Measurements from ENCODE around the gene ELAVL3.
"Not testable (repeated sequence)": the region's sequence is repeated elsewhere in the genome, so short reads cannot be mapped to it uniquely, and the experiment has no call there.

The ELAVL3 gene

GRCh38 chr19:11486661-11487503, 6.0 kb upstream of the ELAVL3 start:
- no peak for DNase-seq

GRCh38 chr19:11485245-11485837, 4.5 kb upstream of the ELAVL3 start:
- no peak for DNase-seq

DNA sequence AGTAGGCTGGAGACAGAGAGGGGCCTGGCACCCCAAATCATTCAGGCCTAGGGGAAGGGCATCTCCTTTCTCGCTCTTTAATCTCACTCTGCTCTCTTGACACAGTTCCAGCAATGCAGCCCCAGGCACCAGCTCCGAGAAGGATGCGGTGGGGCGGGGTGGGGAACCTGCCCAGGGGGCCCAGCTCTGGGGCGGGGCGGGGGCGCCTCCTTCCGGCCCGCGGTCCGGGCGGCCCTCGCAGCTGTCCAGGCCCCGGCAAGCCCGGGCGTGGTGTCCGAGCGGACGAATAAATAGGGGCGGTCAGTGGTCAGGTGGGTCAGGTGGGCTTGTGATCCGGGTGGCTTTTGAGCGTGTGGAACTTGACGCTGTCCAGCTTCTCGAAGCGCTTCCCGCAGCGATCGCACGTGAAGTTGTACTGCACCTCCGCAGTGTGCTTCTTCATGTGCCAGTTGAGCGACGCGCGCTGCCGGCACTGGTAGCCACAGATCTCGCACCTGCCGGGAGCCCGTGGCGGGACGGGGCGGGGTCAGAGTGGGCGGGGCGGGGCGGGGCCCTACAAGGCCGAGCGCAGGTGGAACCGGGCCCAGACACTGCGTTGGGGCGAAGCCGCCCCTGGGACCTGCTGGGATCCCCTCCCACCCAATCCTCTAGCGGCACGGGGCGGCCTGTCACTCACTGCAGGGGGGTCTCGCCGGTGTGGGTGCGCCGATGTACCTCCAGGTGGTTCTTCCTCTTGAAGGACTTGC, 2.7 kb upstream of the ELAVL3 start:
- DNase-seq: no peak

DNA sequence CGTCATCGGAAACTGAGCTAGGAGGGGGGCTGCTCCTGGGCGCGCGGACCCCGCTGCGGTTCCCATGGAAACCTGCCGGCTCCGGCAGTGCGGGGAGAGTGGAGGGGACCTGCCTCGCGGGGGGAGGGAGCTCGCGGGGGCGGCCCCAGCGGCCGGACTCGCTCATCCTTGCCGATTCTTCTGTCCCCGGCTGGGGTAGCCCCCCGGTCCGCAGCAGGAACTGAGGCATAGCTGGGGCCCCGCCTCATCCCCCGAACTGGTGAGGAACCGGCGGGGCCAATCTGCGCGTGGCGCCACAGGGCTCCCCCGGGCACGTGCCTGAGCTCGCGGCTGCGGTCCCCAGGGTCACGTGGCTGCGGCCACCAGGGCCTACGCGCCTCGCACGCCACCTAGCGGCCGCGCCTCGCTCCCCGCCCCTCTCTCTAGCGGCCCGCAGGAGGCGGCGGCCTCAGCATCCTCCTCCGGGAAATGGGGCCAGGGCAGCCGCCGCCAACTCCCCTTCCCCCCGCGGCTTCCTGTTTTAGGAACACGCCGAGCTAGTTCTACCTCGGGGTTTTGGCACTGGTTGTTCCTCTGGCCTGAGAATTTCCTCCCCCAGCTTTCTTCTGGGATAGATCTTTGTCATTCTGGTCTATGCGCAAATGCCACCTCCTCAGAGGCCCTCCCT, 1.7 kb upstream of the ELAVL3 start:
- peak; percentile 12 for DNase-seq

- DNase-seq: no peak
Measured at GRCh38 chr19:11481534-11482383, 913 bp upstream of the ELAVL3 start.

DNA sequence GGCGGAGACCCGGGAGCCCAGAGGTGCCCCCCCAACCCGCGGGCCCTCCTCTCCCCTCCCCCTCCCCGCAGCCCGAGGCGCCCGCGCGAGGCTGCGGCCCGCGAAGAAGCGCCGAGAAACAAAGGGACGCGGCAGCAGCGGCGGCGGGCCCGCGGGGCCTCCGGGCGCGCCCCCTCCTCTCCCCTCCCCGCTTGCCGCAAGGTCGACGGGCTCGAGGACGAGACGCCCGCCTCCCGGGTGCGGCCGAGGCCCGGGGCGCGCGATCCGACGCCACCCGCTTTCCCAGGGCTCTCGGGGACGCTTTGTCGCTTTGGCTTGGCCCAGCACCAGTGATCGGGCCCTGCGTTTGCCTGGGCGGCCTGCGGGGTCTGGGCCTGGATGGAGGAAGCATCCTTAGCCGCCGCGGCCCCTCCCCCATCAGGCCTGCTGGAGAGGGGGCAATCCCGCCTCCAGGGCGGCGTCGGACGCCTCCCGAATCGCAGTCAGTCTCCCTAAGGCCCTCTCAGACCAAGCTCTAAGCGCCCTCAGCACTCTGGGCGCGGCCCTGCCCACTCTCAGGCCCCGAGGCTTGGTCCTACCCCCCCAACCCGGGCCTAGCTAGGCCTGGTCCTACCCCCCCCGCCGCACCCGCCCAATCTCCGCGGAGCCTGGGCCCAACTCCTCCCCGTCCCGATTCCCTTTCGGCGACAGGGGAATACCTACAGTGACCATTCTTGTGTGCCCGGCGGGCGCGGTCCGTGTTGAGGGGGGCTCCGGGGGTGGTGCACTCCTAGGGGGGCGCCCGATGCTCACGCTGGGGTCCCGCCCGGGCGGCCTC, 740 bp downstream of the ELAVL3 start:
- DNase-seq: no peak

DNA sequence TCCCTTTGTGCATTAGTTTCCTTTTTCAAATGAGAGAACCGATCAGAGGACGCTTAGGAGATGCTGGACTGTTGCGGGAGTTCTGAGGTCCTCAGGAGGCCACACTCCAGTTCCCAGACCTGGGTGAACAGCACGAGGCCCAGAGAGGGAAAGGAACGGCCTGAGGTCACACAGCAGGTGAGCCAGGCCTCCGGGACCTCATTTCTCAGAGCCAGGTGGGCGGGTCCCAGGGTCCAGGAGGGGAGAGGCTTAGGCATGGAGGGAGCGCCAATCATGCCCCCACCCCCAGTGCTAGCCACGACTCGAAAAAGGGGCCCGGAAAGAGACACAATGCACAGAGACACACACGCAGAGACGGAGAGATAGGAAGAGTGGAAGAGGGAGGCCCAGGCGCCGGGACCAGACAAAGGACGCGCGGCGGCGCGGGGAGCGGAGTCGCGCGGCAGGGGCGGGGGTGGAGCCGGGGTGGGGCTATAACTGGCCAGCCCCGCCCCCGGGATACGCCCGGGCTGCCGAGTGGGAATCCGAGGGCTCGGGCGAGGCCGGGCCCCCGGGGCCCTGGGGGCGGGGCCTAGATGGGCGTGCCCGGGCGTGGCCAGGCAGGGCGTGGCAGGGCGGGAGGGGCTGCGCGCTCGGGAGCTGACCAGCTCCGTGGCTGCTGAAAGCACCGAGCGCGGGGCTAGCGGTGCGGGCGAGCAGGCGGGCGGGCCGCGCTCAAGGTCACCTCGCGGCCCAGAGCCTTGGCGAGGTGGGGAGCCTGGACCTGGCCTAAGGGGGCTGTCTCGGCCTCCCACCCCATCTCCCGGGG, 1.6 kb downstream of the ELAVL3 start:
- no peak for DNase-seq

GRCh38 chr19:11478167-11479089, 2.4 kb downstream of the ELAVL3 start:
- DNase-seq: no peak

- no peak for DNase-seq
Measured at GRCh38 chr19:11475861-11476260, 5.0 kb downstream of the ELAVL3 start.

DNA sequence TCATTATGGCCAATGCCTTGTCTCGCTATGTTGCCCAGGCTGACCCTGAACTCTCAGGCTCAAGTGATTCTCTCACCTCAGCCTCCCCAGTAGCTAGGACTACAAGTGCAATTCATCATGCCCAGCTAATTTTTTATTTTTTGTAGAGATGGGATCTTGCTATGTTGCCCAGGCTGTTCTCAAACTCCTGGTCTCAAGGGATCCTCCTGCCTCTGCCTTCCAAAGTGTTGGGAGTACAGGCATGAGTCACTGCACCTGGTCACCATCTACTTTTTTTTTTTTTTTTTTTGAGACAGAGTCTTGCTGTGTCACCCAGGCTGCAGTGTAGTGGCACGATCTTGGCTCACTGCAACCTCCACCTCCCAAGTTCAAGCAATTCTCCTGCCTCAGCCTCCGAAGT, 5.5 kb downstream of the ELAVL3 start:
- DNase-seq: not testable (repeated sequence)

DNA sequence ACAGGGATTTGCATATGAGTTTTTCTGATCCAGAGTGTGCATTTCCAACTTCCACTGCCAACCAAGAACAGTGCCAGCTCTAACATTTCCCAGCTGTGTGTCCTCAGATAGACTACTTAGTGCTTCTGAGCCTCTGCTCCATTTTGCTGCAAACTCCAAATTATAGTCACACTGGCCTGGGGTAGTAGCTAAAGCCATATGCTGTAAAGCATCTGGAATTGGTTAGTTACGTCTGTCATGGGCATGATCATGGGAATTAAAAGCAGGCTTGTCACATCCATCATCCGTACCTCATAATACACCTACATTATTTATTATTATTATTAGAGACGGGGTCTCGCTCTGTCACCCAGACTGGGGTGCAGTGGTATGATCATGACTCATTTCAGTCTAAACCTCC, 7.1 kb downstream of the ELAVL3 start:
- no peak for DNase-seq

DNA sequence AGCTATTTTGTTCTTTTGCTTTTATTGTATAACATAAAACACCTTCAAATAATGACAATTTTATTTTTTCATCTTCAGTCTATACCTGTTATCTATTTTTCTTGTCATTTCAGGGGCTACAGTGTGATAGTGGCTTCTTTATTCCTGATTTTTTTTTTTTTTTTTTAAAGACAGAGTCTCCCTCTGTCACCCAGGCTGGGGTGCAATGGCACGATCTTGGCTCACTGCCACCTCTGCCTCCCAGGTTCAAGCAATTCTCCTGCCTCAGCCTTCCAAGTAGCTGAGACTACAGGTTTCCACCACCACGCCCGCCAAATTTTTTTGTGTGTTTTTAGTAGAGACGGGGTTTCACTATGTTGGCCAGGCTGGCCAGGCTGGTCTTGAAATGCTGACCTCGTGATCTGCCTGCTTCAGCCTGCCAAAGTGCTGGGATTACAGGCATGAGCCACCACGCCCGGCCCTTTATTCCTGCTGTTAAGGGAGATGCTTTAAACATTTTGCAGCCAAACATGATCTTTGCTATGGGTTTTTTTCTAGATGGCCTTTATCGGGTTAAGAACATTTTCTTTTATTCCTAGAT, 12.5 kb downstream of the ELAVL3 start:
- not testable (repeated sequence) for DNase-seq

- DNase-seq: no peak
Measured at GRCh38 chr19:11465600-11465999, 15.2 kb downstream of the ELAVL3 start.

DNA sequence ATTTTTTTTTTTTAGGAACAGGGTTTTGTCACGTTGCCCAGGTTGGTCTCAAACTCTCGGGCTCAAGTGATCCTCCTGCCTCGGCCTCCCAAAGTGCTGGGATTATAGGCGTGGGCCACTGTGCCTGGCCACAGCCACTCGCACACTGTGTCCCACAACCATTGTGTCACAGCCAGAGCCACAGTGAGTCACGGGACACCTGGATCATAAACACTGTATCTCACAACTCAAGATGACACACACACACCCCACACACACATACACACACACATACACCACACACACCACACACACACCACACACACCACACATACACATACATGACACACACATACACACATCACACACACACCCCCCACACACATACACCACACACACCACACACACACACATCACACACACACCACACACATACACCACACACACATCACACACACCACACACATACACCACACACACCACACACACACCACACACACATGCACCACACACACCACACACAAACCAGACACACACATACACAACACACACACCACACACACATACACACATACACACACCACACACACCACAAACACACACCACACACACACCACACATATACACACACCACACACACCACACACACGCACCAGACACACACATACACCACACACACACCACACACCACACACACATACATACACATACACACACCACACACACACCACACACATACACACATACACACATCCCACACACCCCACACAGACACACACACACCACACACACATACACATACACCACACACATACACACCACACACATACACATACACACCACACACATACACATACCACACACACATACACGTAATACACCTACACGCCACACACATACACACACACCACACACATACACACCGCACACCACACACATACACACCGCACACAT, 16.2 kb downstream of the ELAVL3 start:
- no peak for DNase-seq

GRCh38 chr19:11463391-11463790, 17.5 kb downstream of the ELAVL3 start:
- DNase-seq: no peak

DNA sequence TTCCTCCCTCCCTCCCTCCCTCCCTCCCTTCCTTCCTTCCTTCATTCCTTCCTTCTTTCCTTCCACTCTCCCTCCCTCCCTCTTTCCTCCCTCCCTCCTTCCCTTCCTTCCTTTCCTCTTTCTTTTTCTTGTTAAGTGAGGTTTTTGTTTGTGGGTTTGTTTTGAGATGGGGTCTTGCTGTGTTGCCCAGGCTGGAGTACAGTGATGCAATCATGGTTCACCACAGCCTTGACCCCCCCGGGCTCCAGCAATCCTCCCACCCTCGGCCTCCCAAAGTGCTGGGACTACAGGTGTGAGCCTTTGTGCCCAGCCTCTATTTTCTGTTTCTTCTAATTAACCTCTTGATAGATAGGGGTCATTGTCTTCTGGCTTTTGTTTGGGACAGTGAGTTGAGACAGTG, 19.4 kb downstream of the ELAVL3 start:
- DNase-seq: no peak

DNA sequence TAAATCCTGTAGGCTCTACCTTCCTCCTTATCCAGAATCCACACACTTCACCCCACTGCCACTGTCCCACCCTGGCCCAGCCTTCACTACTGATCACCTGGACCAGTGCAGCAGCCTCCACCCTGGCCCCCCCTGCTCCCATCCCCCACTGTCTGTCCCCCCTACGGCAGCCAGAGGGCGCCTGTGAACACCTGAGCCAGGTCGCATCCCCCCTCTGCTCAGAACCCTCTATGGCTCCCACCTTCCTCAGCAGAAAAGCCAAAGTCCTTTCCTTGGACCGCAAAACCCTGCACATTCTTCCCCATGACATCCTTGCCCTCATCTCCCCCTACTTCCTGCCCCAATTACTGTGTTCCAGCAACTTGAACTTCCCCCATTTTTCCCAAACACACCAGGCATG, 20.6 kb downstream of the ELAVL3 start:
- no peak for DNase-seq

DNA sequence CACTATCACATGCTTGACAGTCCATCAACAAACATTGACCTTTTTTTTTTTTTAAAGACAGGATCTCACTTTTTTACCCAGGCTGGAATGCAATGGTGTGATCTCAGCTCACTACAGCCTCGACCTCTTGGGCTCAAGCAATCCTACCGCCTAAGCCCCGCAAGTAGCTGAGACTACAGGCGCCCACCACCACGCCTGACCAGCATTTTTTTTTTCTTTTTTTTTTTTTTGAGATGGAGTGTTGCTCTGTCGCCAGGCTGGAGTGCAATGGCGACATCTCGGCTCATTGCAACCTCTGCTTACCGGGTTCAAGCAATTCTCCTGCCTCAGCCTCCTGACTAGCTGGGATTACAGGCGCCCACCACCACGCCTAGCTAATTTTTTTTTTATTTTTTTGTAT, 21.9 kb downstream of the ELAVL3 start:
- not testable (repeated sequence) for DNase-seq
